Activated CD4-positive, alpha-beta T cell treated with anti-CD3 and anti-CD28 coated beads, Interleukin-2, amount 10 ng/mL, durations not matched to agents 7 days and 5 days (primary cell): ENCODE results near the gene TATDN3. TPM values are rescaled to one million over a fixed set of nuclear protein-coding genes. Genes with fewer than 3 reads are reported as not detected.
"Not testable (repeated sequence)": the region's sequence is repeated elsewhere in the genome, so short reads cannot be mapped to it uniquely, and the experiment has no call there.

Experiments
- CTCF ChIA-PET: fragments of 350-600 bp; sonication (Branson Sonifier 250); formaldehyde crosslinking; loops from one replicate; lab custom pipeline; 2021; ENCODE audit warnings: antibody characterized with exemption; lab: Charles Lee
- POLR2A ChIA-PET: fragments of 350-600 bp; sonication (Branson Sonifier 250); formaldehyde crosslinking; loops from one replicate; lab custom pipeline; 2021; ENCODE audit warnings: antibody characterized with exemption; lab: Charles Lee
- DNase-seq: peaks from one replicate; pipeline ENCODE4 v3.0.0-alpha.2; 2020
- H3K27ac Mint-ChIP-seq: one replicate; pipeline ENCODE4 v1.8.0; 2021; ENCODE audit warnings: mild to moderate bottlenecking, moderate library complexity, mixed read lengths
- H3K27me3 Mint-ChIP-seq: one replicate; pipeline ENCODE4 v1.8.0; 2021; ENCODE audit warnings: mixed read lengths
- H3K36me3 Mint-ChIP-seq: one replicate; pipeline ENCODE4 v1.8.0; 2021; ENCODE audit warnings: low read depth, mixed read lengths
- H3K4me1 Mint-ChIP-seq: one replicate; pipeline ENCODE4 v1.8.0; 2021; ENCODE audit warnings: mixed read lengths
- H3K4me3 Mint-ChIP-seq: one replicate; pipeline ENCODE4 v1.8.0; 2021; ENCODE audit warnings: mild to moderate bottlenecking, moderate library complexity, mixed read lengths
- H3K9me3 Mint-ChIP-seq: one replicate; pipeline ENCODE4 v1.8.0; 2021; ENCODE audit warnings: mixed read lengths
- total RNA-seq, 2 experiments: library from RNA; stranded (reverse); gene quantifications; one replicate each; pipeline ENCODE4 v1.2.3, GENCODE V29; 2021

TATDN3 gene
- total RNA-seq, 2 experiments from 2014 or later, result 15.3 to 17.4 TPM

DNA sequence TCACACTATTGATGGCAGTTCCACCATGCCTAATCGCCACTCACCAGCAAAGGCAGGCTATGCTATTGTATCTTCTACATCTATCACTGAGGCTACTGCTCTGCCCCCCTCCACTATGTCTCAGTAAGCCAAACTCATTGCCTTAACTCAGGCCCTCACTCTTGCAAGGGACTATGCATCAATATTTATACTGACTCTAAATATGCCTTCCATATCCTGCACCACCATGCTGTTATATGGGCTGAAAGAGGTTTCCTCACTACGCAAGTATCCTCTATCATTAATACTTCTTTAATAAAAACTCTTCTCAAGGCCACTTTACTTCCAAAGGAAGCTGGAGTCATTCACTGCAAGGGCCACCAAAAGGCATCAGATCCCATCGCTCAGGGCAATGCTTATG is 52.8 kb downstream of the TATDN3 start:
- POLR2A ChIA-PET, result not testable (repeated sequence)

GRCh38 chr1:212847549-212847948 is 55.9 kb downstream of the TATDN3 start, which contains the start of gene SPATA45:
Gene SPATA45, minus strand, starts transcription at chr1:212847649. Its CDS starts 11,500 bp downstream, at chr1:212836149.
- POLR2A ChIA-PET, result no interaction called here
- Mint-ChIP-seq H3K27me3 (no peaks in the 10 kb centered on the region), H3K9me3 (no peaks in the 10 kb centered on the region), H3K27ac (no peak within 1 kb of the TSS), H3K4me3 (no peak within 1 kb of the TSS), H3K36me3 (peaks cover 5% of the 10 kb centered on the region), H3K4me1 (no peaks in the 10 kb centered on the region)
- CTCF ChIA-PET, result interaction anchor here (1.5 kb wide), 1 partner anchor 13 kb away, joined by 4 read pairs; no protein-coding TSS in a partner anchor
- no peak for DNase-seq

More for the DNA sequence above, 52.8 kb downstream of the TATDN3 start:
- H3K27ac Mint-ChIP-seq, H3K4me1 Mint-ChIP-seq, CTCF ChIA-PET, H3K9me3 Mint-ChIP-seq, H3K27me3 Mint-ChIP-seq, H3K36me3 Mint-ChIP-seq, DNase-seq, H3K4me3 Mint-ChIP-seq: not testable (repeated sequence)

DNA sequence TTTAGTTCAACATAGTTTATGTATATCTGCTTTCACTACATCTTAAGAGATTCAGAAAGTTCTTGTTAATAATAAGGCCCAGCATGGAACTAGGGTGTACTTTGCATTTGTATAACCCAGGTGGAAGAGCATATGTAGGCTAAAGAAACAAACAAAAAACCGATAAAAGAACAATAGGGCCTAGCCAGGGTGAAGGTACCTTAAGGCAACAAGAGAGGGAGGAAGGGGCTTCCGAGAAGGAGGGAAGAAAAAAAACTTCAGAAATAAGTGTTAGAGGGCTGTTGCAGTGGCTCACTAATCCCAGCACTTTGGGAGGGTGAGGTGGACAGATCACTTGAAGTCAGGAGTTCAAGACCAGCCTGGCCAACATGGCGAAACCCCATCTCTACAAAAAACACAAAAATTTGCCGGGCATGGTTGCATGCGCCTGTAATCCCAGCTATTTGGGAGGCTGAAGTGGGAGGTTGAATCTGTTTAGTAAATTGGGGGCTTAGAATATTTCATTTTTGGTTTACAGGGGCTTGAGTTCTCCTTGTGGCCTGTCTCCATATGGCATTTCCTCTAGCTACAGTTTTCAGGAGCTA is 60.5 kb downstream of the TATDN3 start:
- no peaks in the 10 kb centered on the region for H3K27me3 Mint-ChIP-seq
- peaks cover 17% of the 10 kb centered on the region for H3K4me1 Mint-ChIP-seq
- peaks cover 16% of the 10 kb centered on the region for H3K36me3 Mint-ChIP-seq
- H3K4me3 Mint-ChIP-seq, result no peak overlapping the region
- H3K9me3 Mint-ChIP-seq, result no peaks in the 10 kb centered on the region
- H3K27ac Mint-ChIP-seq, result no peak overlapping the region
- CTCF ChIA-PET, result no interaction called here
- POLR2A ChIA-PET, result interaction anchor here (0.6 kb wide), 1 partner anchor 11 kb away, joined by 3 read pairs; no protein-coding TSS in a partner anchor
- no peak for DNase-seq

- DNase-seq, result no peak
- H3K27ac Mint-ChIP-seq, result no peak overlapping the region
- ChIA-PET POLR2A (interaction anchor here (0.7 kb wide), 1 partner anchor 377 kb away, joined by 4 read pairs; no protein-coding TSS in a partner anchor), CTCF (no interaction called here)
- H3K4me3 Mint-ChIP-seq, result no peak overlapping the region
- no peaks in the 10 kb centered on the region for H3K9me3 Mint-ChIP-seq
- H3K36me3 Mint-ChIP-seq, result peaks cover 16% of the 10 kb centered on the region
- H3K27me3 Mint-ChIP-seq, result no peaks in the 10 kb centered on the region
- H3K4me1 Mint-ChIP-seq, result peaks cover 20% of the 10 kb centered on the region
These were observed 62.0 kb downstream of the TATDN3 start for GRCh38 chr1:212853658-212854057.

- no peaks in the 10 kb centered on the region for H3K27me3 Mint-ChIP-seq
- no peak for DNase-seq
- ChIA-PET CTCF (no interaction called here), POLR2A (no interaction called here)
- H3K27ac Mint-ChIP-seq, result peak overlapping the region; percentile 65
- no peaks in the 10 kb centered on the region for H3K9me3 Mint-ChIP-seq
- peaks cover 27% of the 10 kb centered on the region for H3K4me1 Mint-ChIP-seq
- no peak overlapping the region for H3K4me3 Mint-ChIP-seq
- H3K36me3 Mint-ChIP-seq, result peaks cover 16% of the 10 kb centered on the region
These were observed 65.1 kb downstream of the TATDN3 start for GRCh38 chr1:212856755-212857154.

GRCh38 chr1:212857992-212858460 is 66.3 kb downstream of the TATDN3 start, which contains the start of gene FLVCR1:
Gene FLVCR1, plus strand, starts transcription at chr1:212858275. Its CDS starts 178 bp downstream, at chr1:212858453.
- peaks cover 27% of the 10 kb centered on the region for H3K4me1 Mint-ChIP-seq
- peaks cover 11% of the 10 kb centered on the region for H3K36me3 Mint-ChIP-seq
- H3K9me3 Mint-ChIP-seq, result no peaks in the 10 kb centered on the region
- no peaks in the 10 kb centered on the region for H3K27me3 Mint-ChIP-seq
- H3K4me3 Mint-ChIP-seq, result no peak within 1 kb of the TSS
- H3K27ac Mint-ChIP-seq, result peak within 1 kb of the TSS; percentile 98
- CTCF ChIA-PET, result interaction anchor here (0.7 kb wide), 1 partner anchor 361 kb away, joined by 3 read pairs; no protein-coding TSS in a partner anchor
- DNase-seq, result peak; percentile 98
- POLR2A ChIA-PET, result interaction anchor here (0.5 to 0.6 kb wide), 2 partner anchors 67 to 249 kb away, joined by 3 read pairs; partner anchors contain the start of gene ATF3

DNA sequence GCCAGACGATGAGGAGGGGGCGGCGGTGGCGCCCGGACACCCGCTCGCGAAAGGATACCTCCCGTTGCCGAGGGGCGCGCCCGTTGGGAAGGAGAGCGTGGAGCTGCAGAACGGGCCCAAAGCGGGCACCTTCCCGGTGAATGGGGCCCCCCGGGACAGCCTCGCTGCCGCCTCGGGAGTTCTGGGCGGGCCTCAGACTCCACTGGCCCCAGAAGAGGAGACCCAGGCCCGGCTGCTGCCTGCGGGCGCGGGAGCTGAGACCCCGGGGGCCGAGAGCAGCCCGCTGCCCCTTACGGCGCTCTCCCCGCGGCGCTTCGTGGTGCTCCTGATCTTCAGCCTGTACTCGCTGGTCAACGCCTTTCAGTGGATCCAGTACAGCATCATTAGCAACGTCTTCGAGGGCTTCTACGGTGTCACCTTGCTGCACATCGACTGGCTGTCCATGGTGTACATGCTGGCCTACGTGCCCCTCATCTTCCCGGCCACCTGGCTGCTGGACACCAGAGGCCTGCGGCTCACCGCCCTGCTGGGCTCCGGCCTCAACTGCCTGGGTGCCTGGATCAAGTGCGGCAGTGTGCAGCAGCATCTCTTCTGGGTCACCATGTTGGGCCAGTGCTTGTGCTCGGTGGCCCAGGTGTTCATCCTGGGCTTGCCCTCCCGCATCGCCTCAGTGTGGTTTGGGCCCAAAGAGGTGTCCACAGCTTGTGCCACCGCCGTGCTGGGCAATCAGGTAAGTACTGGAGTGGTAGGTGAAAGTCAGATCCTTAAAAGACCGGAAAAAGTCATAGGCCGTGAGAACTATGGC is 67.0 kb downstream of the TATDN3 start:
- no peaks in the 10 kb centered on the region for H3K9me3 Mint-ChIP-seq
- DNase-seq, result peak; percentile 30
- ChIA-PET CTCF (interaction anchor here (0.6 to 1.0 kb wide), 2 partner anchors 10 to 297 kb away, joined by 3 read pairs; no protein-coding TSS in a partner anchor), POLR2A (no interaction called here)
- no peak overlapping the region for H3K4me3 Mint-ChIP-seq
- H3K27ac Mint-ChIP-seq, result peak overlapping the region; percentile 98
- no peaks in the 10 kb centered on the region for H3K27me3 Mint-ChIP-seq
- peaks cover 28% of the 10 kb centered on the region for H3K4me1 Mint-ChIP-seq
- peaks cover 8% of the 10 kb centered on the region for H3K36me3 Mint-ChIP-seq

GRCh38 chr1:212860713-212861581 is 69.3 kb downstream of the TATDN3 start:
- Mint-ChIP-seq H3K27me3 (no peaks in the 10 kb centered on the region), H3K27ac (no peak overlapping the region), H3K9me3 (no peaks in the 10 kb centered on the region), H3K36me3 (peaks cover 10% of the 10 kb centered on the region), H3K4me3 (no peak overlapping the region), H3K4me1 (peaks cover 29% of the 10 kb centered on the region)
- ChIA-PET POLR2A (no interaction called here), CTCF (interaction anchor here (1.6 kb wide), 1 partner anchor 13 kb away, joined by 4 read pairs; the partner anchor contains the start of gene SPATA45)
- no peak for DNase-seq

DNA sequence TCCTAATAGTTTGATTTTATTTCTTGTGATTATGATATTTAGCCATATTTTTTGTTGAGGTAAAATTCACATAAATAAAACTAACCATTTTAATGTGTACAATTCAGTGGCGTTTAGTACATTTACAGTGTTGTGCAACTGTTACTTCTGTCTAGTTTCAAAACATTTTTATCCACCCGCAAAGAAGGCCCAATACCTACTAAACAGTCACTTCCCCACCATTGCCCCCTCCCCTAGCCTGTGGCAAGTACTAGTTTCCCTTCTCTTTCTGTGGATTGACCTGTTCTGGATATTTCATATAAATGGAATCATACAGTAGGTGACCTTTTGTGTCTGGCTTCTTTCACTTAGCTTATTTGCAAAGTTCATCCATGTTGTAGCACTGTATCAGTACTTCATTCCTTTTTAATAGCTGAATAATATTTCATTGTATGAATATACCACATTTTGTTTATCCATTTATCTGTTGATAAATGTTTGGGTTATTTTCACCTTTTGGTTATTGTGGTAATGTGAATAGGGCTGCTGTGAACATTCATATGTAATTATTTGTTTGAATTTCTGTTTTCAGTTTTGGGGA is 70.5 kb downstream of the TATDN3 start:
- POLR2A ChIA-PET, result no interaction called here
- H3K4me1 Mint-ChIP-seq, result peaks cover 20% of the 10 kb centered on the region
- no peak overlapping the region for H3K27ac Mint-ChIP-seq
- H3K36me3 Mint-ChIP-seq, result peaks cover 15% of the 10 kb centered on the region
- no peaks in the 10 kb centered on the region for H3K27me3 Mint-ChIP-seq
- no peak overlapping the region for H3K4me3 Mint-ChIP-seq
- no peak for DNase-seq
- no peaks in the 10 kb centered on the region for H3K9me3 Mint-ChIP-seq
- CTCF ChIA-PET, result no interaction called here

DNA sequence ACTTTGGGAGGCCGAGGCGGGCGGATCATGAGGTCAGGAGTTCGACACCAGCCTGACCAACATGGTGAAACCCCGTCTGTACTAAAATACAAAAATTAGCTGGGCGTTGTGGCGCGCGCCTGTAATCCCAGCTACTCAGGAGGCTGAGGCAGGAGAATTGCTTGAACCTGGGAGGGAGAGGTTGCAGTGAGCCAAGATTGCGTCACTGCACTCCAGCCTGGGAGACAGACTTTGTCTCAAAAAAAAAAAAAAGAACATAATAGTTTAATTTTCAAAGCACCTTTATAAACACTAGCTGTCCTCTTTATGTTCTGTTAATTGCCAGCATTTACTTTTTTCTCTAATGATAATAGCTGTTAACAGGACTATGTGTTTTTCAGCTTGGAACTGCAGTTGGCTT is 71.7 kb downstream of the TATDN3 start:
- H3K9me3 Mint-ChIP-seq, H3K27me3 Mint-ChIP-seq, H3K27ac Mint-ChIP-seq, CTCF ChIA-PET, POLR2A ChIA-PET, DNase-seq, H3K4me3 Mint-ChIP-seq: not testable (repeated sequence)
- H3K36me3 Mint-ChIP-seq, result peaks cover 15% of the 10 kb centered on the region
- H3K4me1 Mint-ChIP-seq, result peaks cover 18% of the 10 kb centered on the region

DNA sequence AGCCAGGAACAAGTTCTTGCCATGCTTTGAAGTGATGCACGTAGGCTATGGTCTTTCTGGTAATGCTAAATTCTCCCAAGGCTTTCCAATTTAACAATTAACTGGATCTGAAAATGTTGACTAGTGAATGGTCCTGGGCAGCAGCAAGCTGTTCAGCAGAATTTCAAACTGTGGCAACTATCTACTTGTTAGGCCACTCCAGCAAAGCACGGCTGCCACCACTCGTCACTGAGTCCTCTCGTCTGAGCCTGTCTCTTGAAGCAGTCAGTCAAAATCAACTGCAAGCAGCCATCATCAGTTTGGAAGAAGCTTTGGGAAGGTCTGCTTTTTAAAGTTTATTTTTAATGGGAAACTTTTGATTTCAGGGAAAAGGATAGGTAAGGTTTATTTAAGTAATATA is 72.5 kb downstream of the TATDN3 start:
- Mint-ChIP-seq H3K4me1 (peaks cover 12% of the 10 kb centered on the region), H3K9me3 (no peaks in the 10 kb centered on the region), H3K27ac (no peak overlapping the region), H3K27me3 (no peaks in the 10 kb centered on the region), H3K4me3 (no peak overlapping the region), H3K36me3 (peaks cover 15% of the 10 kb centered on the region)
- POLR2A ChIA-PET, result no interaction called here
- DNase-seq, result no peak
- CTCF ChIA-PET, result interaction anchor here (0.6 to 0.8 kb wide), 2 partner anchors 9 to 874 kb away, joined by 3 read pairs; no protein-coding TSS in a partner anchor
